Stomach (tissue), 9 donors: ENCODE data around the gene LGI2. TPM values are rescaled to one million over a fixed set of nuclear protein-coding genes. Genes with fewer than 3 reads are reported as not detected.

Experiments used
- DNase-seq, 2 donors: peaks; one replicate each; pipeline versions ENCODE4 v3.0.0 to v3.0.0-alpha.2; 2013 to 2019
- H3K27ac ChIP-seq, 5 donors: fragments of 200-600 bp in 4 of 5; sonication (generic) in 4 of 5; one replicate each; pipeline ENCODE4 v1.5.1; 2013 to 2019; ENCODE audit warnings: mild to moderate bottlenecking in 1 of 5, moderate library complexity in 1 of 5
- H3K27me3 ChIP-seq, 3 donors: fragments of 200-600 bp; sonication (generic); one replicate each; pipeline ENCODE4 v1.5.1; 2017 to 2019; ENCODE audit warnings: mixed run types in 1 of 3
- H3K36me3 ChIP-seq, 4 donors: fragments of 200-600 bp; sonication (generic); 1 replicate in 3 of 4; 2 replicates in 1 of 4; pipeline ENCODE4 v1.5.1; 2016 to 2019
- H3K4me1 ChIP-seq, 4 donors: fragments of 200-600 bp; sonication (generic); one replicate each; pipeline ENCODE4 v1.5.1; 2016 to 2019
- H3K4me3 ChIP-seq, 4 donors: fragments of 200-600 bp; sonication (generic) in 3 of 4; one replicate each; pipeline ENCODE4 v1.5.1; 2016 to 2019; ENCODE audit warnings: mild to moderate bottlenecking in 1 of 4
- H3K9me3 ChIP-seq, 4 donors: fragments of 200-600 bp; sonication (generic); one replicate each; pipeline ENCODE4 v1.5.1; 2016 to 2019
- CTCF ChIP-seq, 7 experiments: fragments of 450-650 bp in 4 of 7; fragments of 200-600 bp in 3 of 7; sonication (generic) in 3 of 7; IDR thresholded peaks; one replicate each; pipeline ENCODE4 v1.5.1; 2016 to 2019; ENCODE audit warnings: antibody characterized with exemption in 7 of 7, control low read depth in 2 of 7, mild to moderate bottlenecking in 1 of 7
- EP300 ChIP-seq: sonication (generic); formaldehyde crosslinking; IDR thresholded peaks from one replicate; pipeline ENCODE4 v1.6.1; 2017; ENCODE audit warnings: antibody characterized with exemption
- POLR2A ChIP-seq, 4 donors: fragments of 450-650 bp; IDR thresholded peaks; one replicate each; pipeline ENCODE4 v1.6.1; 2016; ENCODE audit warnings: antibody characterized with exemption in 4 of 4, control low read depth in 2 of 4, mild to moderate bottlenecking in 1 of 4, moderate library complexity in 1 of 4
- POLR2AphosphoS5 ChIP-seq, 3 donors: sonication (generic); formaldehyde crosslinking; IDR thresholded peaks; one replicate each; pipeline ENCODE4 v1.6.1; 2016; ENCODE audit warnings: antibody characterized with exemption in 3 of 3
- WGBS, 5 donors: extraction: QIAGEN DNeasy Blood & Tissue Kit in 3 of 5; methylation state at CpG; one replicate each; pipeline versions ENCODE4 v1.1.5 to v1.1.7; 2013 to 2018; 5-methylcytosine and 5-hydroxymethylcytosine counted together
- intact Hi-C: fragments of 100-400 bp; cut with DNase I; formaldehyde crosslinking; loops from one replicate; pipeline ENCODE4 v1.15.1; 2023; ENCODE audit warnings: low total_unique reads
- polyA plus RNA-seq, 3 donors: library from polyadenylated mRNA; stranded (reverse); fragments of 200-250 nt; gene quantifications; one replicate each; pipeline ENCODE4 v1.2.3, GENCODE V29; 2013
- total RNA-seq, 5 donors: library from RNA; depleted of rRNA; stranded (reverse); fragments of >200 nt; gene quantifications; one replicate each; pipeline versions ENCODE4 v1.1.0 to v1.2.3, GENCODE V29; 2014 to 2016
- donor health status: healthy with polysubstance abuse.
- donor health status: Bipolar disorder and iron deficiency.
- donor health status: healthy.

The LGI2 gene
- total and polyA plus RNA-seq, 8 donors: 0.10 to 9.1 (median 0.31) TPM; not detected in 3

DNA sequence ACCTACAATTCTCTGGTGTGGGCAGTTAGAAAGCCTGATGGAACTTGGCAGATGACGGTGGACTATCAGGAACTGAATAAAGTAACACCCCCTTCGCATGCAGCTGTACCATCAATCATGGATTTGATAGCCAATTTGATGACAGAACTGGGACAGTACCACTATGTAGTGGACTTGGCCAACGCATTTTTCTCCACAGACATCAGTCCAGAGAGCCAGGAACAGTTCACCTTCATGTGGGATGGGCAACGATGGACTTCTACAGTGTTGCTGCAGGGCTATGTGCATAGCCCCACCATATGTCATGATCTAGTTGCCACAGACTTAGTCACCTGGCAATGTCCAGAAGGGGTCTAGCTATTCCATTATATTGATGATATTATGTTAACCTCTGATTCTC lies 63.4 kb downstream of the LGI2 start:
- Histone ChIP-seq H3K4me1 (no peaks in the 10 kb centered on the region), H3K36me3 (no peaks in the 10 kb centered on the region), H3K27me3 (no peaks in the 10 kb centered on the region), H3K27ac (no peak overlapping the region), H3K9me3 (peaks cover 0 to 12% (median 6%) of the 10 kb centered on the region in 4 donors), H3K4me3 (no peak overlapping the region)
- intact Hi-C loops: no loop called here
- WGBS, 5 donors: 65 to 87% (median 82%) methylated on average over 4 of the region's 4 CpGs
- TF ChIP-seq POLR2A (IDR thresholded peaks at IDR 0.05) (no peak), EP300 (no peak), POLR2AphosphoS5 (IDR thresholded peaks at IDR 0.05) (no peak), CTCF (IDR thresholded peaks at IDR 0.05) (no peak)
- DNase-seq: no peak

GRCh38 chr4:24966076-24966475 lies 64.7 kb downstream of the LGI2 start:
- TF ChIP-seq CTCF (IDR thresholded peaks at IDR 0.05): no peak
- no peak for TF ChIP-seq POLR2AphosphoS5 (IDR thresholded peaks at IDR 0.05)
- TF ChIP-seq POLR2A (IDR thresholded peaks at IDR 0.05): no peak
- TF ChIP-seq EP300: no peak
- DNase-seq: no peak
- intact Hi-C loops: no loop called here
- 58 to 82% (median 69%) methylated on average over 7 of the region's 7 CpGs for WGBS, 5 donors
- no peak overlapping the region for H3K27ac ChIP-seq
- no peak overlapping the region for H3K4me3 ChIP-seq
- no peaks in the 10 kb centered on the region for H3K36me3 ChIP-seq
- peaks cover 0 to 12% (median 6%) of the 10 kb centered on the region in 4 donors for H3K9me3 ChIP-seq
- no peaks in the 10 kb centered on the region for H3K27me3 ChIP-seq
- no peaks in the 10 kb centered on the region for H3K4me1 ChIP-seq

DNA sequence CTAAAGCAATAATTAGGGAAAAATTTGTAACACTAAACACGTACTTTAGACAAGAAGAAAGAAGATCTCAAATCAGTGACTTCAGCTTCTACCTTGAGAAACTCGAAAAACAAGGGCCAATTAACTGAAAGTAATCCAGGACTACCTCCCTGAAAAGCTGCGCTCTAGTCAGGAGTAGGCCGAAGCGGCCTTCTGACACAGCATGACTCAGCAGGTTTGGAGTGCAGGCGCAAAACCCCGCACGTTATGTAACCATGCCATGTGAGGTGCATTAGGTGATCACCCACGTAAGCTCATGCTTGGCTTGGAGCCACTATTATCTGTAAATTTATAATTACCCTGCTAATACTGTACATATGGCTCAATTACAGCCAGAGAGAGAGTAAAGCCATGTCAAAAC lies 65.1 kb downstream of the LGI2 start:
- WGBS, 5 donors: 70 to 91% (median 86%) methylated on average over 8 to 9 of the region's 9 CpGs
- Histone ChIP-seq H3K4me3 (no peak overlapping the region), H3K27ac (no peak overlapping the region), H3K27me3 (no peaks in the 10 kb centered on the region), H3K36me3 (no peaks in the 10 kb centered on the region), H3K9me3 (peaks cover 0 to 12% (median 6%) of the 10 kb centered on the region in 4 donors), H3K4me1 (no peaks in the 10 kb centered on the region)
- TF ChIP-seq CTCF (IDR thresholded peaks at IDR 0.05) (no peak), POLR2AphosphoS5 (IDR thresholded peaks at IDR 0.05) (no peak), POLR2A (IDR thresholded peaks at IDR 0.05) (no peak), EP300 (no peak)
- no peak for DNase-seq
- intact Hi-C loops: no loop called here

- no peak for DNase-seq
- intact Hi-C loops: no loop called here
- no peak overlapping the region for H3K27ac ChIP-seq
- no peak overlapping the region for H3K4me3 ChIP-seq
- TF ChIP-seq CTCF (IDR thresholded peaks at IDR 0.05) (no peak), POLR2A (IDR thresholded peaks at IDR 0.05) (no peak), POLR2AphosphoS5 (IDR thresholded peaks at IDR 0.05) (no peak), EP300 (no peak)
- WGBS, 5 donors: 56 to 71% (median 59%) methylated on average over 1 to 2 of the region's 2 CpGs
- H3K27me3 ChIP-seq: no peaks in the 10 kb centered on the region
- H3K9me3 ChIP-seq: peaks cover 0 to 12% (median 6%) of the 10 kb centered on the region in 4 donors
- H3K4me1 ChIP-seq: no peaks in the 10 kb centered on the region
- H3K36me3 ChIP-seq: no peaks in the 10 kb centered on the region
Measured at GRCh38 chr4:24963277-24963676, 67.5 kb downstream of the LGI2 start.
